ENCODE results near the gene HPD. TPM values are rescaled to one million over a fixed set of nuclear protein-coding genes. Genes with fewer than 3 reads are reported as not detected.
A peak's percentile ranks its signal among the peaks of the same experiment; 100 is the strongest.

Gene HPD
- total and polyA plus RNA-seq, 4 donors, result 0.88 to 4.0 (median 1.2) TPM; not detected in 1

DNA sequence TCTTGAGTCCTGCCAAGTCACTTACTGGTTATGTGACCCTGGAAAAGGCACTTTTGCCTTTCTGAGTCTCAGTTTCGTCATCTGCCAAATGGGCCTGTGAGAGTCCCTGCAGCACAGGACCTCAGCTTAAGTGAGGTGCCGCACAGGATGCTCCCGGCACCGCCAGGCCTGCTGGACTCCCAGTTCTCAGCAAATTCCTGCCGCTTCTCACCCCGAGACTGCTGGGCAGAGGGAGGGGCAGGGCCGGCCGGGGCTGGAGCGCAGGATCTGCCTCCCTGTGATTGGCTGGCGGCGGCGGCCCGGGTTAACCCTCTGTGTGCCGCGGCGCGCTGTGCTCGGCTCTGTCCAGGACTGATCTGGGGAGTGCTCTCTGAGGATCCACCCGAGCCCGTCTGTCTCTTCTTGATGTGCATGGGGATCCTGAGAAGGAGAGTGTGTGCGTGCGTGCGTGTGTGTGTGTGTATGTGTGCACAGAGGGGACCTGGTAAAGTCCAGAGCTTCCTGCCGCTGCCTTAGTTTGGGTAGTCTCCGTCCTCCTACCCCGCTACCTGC is 46.3 kb downstream of the HPD start:
- Histone ChIP-seq H3K4me3 (peak overlapping the region; percentile 25), H3K9me3 (ENCODE audit: control insufficient read depth in 4 of 4, insufficient read depth in 3 of 4, low read length in 3 of 4) (no peaks in the 10 kb centered on the region), H3K9ac (ENCODE audit: insufficient read depth in 1 of 2, low read length in 2 of 2) (no peak overlapping the region), H3K36me3 (ENCODE audit: control insufficient read depth in 4 of 4, insufficient read depth in 4 of 4, low read length in 4 of 4) (peaks cover 9 to 59% (median 32%) of the 10 kb centered on the region in 4 donors), H3K27me3 (ENCODE audit: control insufficient read depth in 3 of 3, insufficient read depth in 3 of 3, low read length in 2 of 3) (no peaks in the 10 kb centered on the region), H3K27ac (ENCODE audit: low read depth in 1 of 2, low read length in 1 of 2) (peak overlapping the region; percentile 18 to 37), H3K4me1 (ENCODE audit: control insufficient read depth in 5 of 5, insufficient read depth in 5 of 5, low read length in 5 of 5) (peaks cover 0 to 21% (median 12%) of the 10 kb centered on the region in 5 donors)
- peak; percentile 89 for ATAC-seq (ENCODE audit: insufficient read depth, low FRiP score)
- 17 to 21% methylated on average over 24 to 26 of the region's 26 CpGs for WGBS, 2 donors
- DNase-seq, result peak; percentile 74 to 76 (median 75)
- TF ChIP-seq, protein P1, sequence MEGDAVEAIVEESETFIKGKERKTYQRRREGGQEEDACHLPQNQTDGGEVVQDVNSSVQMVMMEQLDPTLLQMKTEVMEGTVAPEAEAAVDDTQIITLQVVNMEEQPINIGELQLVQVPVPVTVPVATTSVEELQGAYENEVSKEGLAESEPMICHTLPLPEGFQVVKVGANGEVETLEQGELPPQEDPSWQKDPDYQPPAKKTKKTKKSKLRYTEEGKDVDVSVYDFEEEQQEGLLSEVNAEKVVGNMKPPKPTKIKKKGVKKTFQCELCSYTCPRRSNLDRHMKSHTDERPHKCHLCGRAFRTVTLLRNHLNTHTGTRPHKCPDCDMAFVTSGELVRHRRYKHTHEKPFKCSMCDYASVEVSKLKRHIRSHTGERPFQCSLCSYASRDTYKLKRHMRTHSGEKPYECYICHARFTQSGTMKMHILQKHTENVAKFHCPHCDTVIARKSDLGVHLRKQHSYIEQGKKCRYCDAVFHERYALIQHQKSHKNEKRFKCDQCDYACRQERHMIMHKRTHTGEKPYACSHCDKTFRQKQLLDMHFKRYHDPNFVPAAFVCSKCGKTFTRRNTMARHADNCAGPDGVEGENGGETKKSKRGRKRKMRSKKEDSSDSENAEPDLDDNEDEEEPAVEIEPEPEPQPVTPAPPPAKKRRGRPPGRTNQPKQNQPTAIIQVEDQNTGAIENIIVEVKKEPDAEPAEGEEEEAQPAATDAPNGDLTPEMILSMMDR (IDR thresholded peaks at IDR 0.05; ENCODE audit: control extremely low read depth, extremely low read depth), result no peak

DNA sequence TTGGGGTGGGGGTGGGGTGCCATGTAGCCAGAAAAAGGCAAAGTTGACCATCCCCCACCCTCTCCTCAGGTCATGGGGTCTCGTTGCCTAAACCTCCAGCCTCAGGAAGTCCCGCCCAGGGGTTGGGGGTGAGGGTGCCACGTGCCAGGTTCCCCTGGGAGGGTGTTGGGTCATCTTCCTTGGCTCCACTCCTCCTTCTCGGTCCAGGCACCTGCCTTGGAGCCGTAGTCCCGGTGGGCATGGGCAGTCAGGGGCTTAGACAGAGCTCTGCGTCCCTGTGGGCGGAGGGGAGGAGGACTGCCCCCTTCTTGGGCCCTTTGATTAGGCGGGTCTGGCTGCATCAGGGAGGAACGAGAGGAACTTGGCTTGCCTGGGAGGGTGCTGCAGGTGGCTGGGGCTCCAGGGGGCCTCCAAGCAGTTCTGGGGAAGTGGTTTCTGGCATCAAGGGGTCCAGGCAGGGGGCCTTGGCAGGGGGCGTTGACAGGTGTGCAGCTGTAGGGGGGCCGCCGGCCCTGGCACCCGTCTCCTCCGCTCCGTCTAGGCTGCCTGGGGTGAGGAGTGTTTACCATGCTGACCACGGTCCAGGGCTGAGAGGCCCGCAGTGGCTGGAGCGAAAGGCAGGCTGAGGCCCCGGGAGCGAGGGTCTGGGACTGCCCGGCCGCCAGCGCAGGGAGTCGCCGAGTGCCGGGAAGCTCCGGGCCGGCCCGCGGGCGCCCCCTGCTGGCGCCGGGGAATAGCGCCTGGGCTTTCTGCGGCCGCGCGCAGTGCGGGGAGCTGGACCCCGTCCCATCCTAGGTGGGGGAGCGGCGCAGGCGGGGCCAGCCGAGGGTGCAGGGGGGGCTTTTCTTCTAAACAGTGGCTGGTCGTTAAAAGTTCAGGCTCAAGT is 47.0 kb downstream of the HPD start:
- H3K9ac ChIP-seq (ENCODE audit: insufficient read depth in 1 of 2, low read length in 2 of 2), result peak overlapping the region in 1 of 2 donors; percentile 5
- peaks cover 9 to 56% (median 28%) of the 10 kb centered on the region in 4 donors for H3K36me3 ChIP-seq (ENCODE audit: control insufficient read depth in 4 of 4, insufficient read depth in 4 of 4, low read length in 4 of 4)
- H3K9me3 ChIP-seq (ENCODE audit: control insufficient read depth in 4 of 4, insufficient read depth in 3 of 4, low read length in 3 of 4), result no peaks in the 10 kb centered on the region
- TF ChIP-seq, protein P1 (IDR thresholded peaks at IDR 0.05; ENCODE audit: control extremely low read depth, extremely low read depth), result peak; percentile 75
- DNase-seq (peak; percentile 82 to 84 (median 83)), ATAC-seq (ENCODE audit: insufficient read depth, low FRiP score) (peak; percentile 91)
- no peaks in the 10 kb centered on the region for H3K27me3 ChIP-seq (ENCODE audit: control insufficient read depth in 3 of 3, insufficient read depth in 3 of 3, low read length in 2 of 3)
- peak overlapping the region; percentile 18 to 77 for H3K27ac ChIP-seq (ENCODE audit: low read depth in 1 of 2, low read length in 1 of 2)
- H3K4me1 ChIP-seq (ENCODE audit: control insufficient read depth in 5 of 5, insufficient read depth in 5 of 5, low read length in 5 of 5), result peaks cover 0 to 27% (median 13%) of the 10 kb centered on the region in 5 donors
- 4 to 5% methylated on average over 44 to 46 of the region's 46 CpGs for WGBS, 2 donors
- H3K4me3 ChIP-seq, result peak overlapping the region; percentile 25

DNA sequence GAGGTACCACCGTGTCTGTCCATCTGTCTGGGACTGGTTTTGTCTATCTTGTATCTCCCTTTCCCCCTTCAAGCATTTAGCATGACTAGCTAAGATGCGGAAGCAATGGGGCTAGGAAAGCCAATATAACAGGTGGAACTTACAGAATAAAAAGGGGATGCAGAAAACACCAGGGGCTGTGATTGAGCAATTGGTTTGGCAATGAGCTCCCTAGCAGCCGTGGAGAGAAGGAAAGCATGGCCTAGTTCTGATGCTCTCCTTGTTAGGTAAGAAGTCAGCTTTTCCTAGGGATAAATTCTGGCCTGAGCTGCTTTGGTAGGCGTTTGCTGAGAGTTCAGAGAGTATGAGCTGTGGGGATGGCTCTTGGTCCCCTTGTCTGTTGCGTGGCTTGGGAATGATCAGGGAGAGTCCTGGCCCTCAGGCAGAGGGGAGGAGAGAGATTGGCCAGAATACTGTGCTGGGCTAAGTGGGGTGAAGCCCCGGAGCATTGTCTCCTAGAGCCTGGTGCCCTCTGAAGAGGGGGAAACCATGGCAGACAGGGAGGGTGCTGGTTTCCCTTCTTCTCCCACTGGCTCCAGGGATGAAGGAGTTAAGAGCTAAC is 47.7 kb downstream of the HPD start:
- Histone ChIP-seq H3K27ac (ENCODE audit: low read depth in 1 of 2, low read length in 1 of 2) (no peak overlapping the region), H3K4me3 (no peak overlapping the region), H3K9ac (ENCODE audit: insufficient read depth in 1 of 2, low read length in 2 of 2) (no peak overlapping the region), H3K9me3 (ENCODE audit: control insufficient read depth in 4 of 4, insufficient read depth in 3 of 4, low read length in 3 of 4) (no peaks in the 10 kb centered on the region), H3K4me1 (ENCODE audit: control insufficient read depth in 5 of 5, insufficient read depth in 5 of 5, low read length in 5 of 5) (peaks cover 4 to 34% (median 18%) of the 10 kb centered on the region in 5 donors), H3K27me3 (ENCODE audit: control insufficient read depth in 3 of 3, insufficient read depth in 3 of 3, low read length in 2 of 3) (no peaks in the 10 kb centered on the region), H3K36me3 (ENCODE audit: control insufficient read depth in 4 of 4, insufficient read depth in 4 of 4, low read length in 4 of 4) (peaks cover 5 to 50% (median 22%) of the 10 kb centered on the region in 4 donors)
- DNase-seq, result no peak
- WGBS, 2 donors, result 61 to 65% methylated on average over 6 of the region's 6 CpGs
- no peak for ATAC-seq (ENCODE audit: insufficient read depth, low FRiP score)
- TF ChIP-seq, protein P1 (IDR thresholded peaks at IDR 0.05; ENCODE audit: control extremely low read depth, extremely low read depth), result no peak

All from lung (tissue), 12 donors.